Middle frontal gyrus (tissue), 1 donor: ENCODE data around the gene METTL23.
A peak's percentile ranks its signal among the peaks of the same experiment; 100 is the strongest.
"Not testable (repeated sequence)": the region's sequence is repeated elsewhere in the genome, so short reads cannot be mapped to it uniquely, and the experiment has no call there.

Source experiments
- DNase-seq: peaks from one replicate; pipeline ENCODE4 v3.0.0-alpha.2; 2015; ENCODE audit warnings: low spot score; ENCODE audit errors: extremely low spot score

Gene METTL23

DNA sequence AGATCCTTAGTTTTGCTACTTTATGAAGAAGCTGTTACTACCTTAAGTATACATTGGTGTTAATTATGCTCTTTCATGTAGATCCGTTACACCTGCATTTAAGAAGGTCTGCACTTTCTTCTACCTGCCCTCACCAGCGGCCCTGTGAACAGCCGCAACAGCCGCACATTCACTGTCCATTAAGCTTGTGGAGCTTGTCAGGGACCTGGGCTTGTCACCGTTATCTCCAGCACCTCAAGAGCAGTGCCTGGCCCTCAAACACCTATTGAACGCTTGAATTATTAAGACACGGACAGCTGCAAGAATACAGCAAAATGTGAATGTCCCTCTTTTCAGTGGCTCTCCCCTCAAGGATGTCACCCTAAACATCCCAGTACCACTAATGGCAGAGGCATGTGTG, 12.9 kb upstream of the METTL23 start:
- no peak for DNase-seq

DNA sequence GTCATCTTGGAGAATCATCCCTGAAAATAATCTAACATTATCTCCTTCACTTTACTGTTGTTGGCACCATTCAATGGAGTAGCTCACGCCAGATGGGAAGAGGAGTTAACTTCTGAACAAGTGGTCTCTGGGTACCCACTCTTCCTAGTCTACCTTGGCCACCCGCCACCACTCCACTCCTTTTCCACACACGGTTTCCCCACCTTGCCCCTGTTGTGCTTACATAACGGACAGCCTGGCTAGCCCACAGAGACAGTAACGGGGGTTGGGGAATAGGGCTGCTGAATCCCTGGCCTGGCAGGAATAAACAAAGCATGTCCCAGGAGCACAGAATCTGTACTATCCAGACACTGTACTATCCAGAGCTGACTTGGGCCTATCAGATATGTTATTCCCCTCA, 12.3 kb upstream of the METTL23 start:
- no peak for DNase-seq

DNA sequence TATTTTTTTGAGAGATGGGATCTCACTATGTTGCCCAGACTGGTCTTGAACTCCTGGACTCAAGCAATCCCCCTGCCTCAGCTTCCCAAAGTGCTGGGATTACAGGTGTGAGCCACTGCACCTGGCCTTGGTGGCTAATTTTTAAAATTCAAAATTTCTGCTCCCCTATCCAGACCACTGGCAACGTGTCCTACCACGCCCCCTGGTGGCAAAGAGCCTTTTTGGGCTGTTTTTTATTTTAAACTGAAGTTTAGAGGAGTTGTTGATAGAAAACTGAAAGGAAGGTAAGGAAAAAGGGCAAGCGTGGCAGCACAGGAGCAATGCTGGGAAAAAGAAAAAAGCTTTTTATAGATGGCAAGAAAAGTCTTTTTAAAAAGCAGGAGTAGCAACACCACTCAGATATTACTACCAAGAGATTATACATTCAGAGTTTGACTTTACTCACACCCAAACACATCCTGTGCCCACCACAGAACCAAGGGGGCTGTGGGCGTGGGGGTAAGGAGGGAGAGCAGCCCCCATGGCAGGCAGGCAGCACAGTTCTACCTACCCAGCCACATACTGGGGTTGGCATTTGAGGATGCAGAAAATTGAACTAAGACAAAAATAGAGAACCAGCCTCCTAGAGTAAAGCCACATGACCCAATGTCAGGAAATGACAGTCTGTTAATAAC, 11.7 kb upstream of the METTL23 start:
- peak; percentile 62 for DNase-seq

DNA sequence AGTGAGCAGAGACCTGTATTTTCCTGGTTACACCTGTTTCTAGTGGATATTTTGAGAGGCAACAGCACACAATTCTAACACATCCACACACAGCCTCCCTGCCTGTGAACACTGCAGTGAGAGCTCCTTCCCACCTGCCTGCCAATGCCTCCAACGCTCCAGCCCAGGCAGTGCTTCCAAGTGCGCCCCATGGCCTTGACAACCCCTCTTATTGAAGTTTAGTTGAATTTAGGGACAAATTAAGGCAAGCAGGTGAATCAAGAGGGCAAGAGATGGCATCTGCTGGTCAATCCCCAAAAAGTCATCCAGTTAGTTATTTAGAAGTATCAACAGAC, 11.2 kb upstream of the METTL23 start:
- no peak for DNase-seq

DNA sequence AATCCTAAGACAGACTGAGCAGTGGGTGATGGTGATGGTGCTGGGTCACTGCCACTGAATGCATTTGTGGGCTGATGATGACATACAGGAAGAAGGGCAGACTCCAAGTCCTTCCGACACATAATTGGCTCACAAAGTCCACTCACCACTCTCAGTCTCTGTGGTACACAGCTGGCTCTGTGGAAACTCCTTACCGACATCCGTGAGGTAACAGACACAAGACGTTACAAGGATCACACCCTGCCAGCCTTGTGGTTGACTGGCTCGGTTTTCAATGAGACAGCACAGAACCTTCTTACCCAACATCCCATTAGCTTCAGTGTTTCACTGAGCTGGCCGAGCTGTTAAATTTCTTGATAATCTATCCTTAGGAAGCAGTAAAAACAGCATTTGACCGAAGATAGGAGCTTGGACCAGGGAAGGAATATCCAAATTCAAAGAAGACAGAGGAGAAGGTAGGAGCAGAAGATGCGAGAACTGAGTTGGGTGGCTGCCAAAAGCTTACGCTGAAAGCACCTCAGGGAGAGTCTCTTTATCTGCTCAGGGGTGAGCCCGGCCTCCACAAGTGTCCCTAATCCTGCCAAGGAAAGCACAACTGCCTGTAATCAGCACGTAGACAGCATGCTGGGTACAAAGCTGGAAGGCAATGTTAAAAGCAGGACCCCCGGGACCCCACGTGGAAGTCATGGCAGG, 10.3 kb upstream of the METTL23 start:
- DNase-seq: no peak

DNA sequence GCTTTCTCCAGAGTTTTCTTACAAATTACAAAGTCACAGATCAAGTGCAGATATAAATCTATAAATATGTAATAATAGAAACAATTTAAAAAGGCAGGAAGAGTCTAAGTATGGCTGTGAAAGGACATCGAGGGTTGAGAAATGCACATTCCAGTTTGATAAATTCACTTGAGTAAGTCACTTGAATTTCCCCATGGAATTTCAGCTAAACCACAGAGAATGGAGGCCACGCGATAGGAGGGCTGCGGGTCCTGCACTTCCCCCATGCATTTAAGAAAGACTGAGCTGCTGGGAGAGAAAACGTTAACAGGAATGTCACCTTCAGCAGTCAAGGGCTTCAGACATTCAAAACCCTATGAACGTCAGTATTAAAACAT, 9.8 kb upstream of the METTL23 start:
- no peak for DNase-seq

DNA sequence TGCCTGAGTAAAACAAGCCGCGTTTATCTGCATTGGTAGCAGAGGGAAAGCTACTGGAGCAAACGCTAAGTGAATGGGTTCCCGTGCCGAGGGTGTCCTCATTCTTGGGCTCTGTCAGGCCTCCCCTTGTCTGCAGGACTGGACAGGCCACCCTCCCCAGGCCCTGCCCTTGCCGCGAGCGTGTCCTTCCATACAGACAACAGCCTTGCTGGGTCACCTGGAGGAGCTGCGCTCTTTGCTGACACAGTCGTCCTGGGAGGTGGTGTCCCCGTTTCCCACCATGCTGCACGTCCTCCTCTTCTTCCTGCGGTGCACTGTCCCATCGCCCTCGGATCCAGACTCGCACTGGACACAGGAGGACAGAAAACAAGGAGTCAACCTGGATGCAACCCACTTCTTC, 8.1 kb upstream of the METTL23 start:
- no peak for DNase-seq

DNA sequence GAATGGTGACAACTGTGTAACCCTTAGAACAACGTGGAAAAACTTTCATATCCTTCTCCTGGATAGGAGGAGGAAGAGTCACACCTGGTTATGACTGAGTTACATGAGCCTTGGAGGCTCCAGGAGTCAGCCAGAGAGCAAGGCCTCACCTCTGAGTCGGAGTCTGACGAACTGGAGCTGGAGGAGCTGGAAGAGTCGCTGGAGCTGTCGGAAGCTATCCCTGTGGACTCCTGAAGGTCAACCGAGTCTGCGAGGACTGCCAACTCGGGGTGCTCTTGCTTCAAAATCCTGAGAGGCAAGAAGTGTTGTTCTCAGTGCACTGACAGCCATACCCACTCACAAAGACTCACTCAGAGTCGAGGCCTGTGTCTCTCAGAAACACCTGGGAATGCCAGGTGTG, 6.4 kb upstream of the METTL23 start:
- DNase-seq: no peak

DNA sequence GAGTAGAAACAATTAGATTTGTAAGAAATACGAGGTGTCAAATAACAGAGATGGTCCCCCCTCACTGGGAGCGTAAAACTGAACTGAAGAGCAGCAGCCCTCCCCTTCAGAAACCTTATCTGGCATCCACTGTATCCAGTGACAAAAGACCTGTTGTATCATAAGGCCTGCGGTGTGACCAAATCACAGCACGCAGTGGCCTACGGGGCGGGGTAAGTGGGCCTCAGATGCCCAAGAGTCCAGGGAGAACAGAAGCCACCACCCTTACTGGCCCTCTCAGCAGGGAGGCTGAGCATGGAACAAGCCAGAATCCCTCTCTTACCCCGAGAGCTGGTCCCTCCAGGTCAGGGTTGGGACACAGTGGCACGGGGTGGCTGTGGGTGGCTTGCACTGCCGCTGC, 5.7 kb upstream of the METTL23 start:
- no peak for DNase-seq

DNA sequence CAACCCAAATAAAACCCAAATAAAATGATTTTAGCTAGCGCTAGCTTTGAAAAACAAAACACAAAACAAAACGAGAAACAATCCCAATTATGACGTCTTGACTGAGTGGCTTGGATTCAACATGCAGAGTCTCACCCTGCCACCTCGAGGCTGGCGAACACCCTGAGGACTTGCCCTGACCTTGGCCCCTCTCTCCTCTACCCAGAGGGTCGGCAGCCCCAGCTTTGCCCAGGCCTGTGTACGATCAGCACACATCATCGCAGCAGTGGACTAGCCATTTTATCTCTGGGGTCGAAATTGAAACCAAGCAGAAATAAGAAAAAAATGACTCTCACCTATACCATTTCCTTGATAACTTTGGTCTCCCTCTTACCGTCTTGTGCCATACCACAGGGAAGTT, 5.2 kb upstream of the METTL23 start:
- DNase-seq: no peak

DNA sequence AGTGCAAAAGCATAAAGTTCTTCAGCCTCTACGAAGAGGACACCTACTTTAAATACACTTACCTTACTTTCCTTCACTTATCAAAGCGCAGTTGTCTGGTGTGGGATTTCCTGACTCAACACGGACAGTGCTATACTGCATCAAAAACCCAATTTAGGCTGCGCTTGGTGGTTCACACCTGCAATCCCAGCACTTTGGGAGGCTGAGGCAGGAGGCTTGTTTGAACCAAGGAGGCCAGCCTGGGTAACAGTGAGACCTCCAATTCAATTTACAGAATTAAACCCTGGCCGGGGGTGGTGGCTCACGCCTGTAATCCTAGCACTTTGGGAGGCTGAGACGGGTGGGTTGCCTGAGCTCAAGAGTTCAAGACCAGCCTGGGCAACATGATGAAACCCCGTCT, 4.4 kb upstream of the METTL23 start:
- DNase-seq: no peak

DNA sequence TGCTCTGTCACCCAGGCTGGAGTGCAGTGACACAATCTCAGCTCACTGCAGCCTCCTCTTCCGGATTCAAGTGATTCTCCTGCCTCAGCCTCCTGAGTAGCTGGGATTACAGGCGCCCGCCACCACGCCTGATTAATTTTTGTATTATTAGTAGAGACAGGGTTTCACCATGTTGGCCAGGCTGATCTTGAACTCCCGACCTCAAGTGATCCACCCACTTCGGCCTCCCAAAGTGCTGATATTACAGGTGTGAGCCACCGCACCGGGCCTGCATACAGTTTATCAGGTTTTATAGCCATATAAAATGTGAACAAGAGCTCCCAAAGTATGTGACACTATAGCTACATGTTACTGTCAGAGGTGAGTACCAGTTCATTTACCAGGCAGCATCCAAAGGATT, 3.7 kb upstream of the METTL23 start:
- DNase-seq: not testable (repeated sequence)

DNA sequence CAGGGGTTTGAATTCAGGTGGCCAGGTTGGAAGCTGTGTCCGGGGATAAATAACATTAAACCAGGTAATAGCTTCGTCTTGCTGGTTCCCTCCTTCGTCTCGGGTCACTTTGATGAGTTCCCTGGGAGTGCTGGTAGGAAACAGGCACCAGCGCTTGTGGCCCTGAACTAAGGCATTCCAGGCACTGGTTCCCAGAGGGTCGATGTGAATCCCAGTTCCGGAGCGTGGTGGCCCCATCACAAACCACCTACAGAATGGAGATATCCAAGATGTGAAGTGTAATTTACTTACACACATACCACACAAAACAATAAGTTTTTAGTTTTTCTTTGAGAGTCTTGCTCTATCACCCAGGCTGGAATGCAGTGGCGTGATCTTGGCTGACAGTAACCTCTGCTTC, 2.8 kb upstream of the METTL23 start:
- no peak for DNase-seq

DNA sequence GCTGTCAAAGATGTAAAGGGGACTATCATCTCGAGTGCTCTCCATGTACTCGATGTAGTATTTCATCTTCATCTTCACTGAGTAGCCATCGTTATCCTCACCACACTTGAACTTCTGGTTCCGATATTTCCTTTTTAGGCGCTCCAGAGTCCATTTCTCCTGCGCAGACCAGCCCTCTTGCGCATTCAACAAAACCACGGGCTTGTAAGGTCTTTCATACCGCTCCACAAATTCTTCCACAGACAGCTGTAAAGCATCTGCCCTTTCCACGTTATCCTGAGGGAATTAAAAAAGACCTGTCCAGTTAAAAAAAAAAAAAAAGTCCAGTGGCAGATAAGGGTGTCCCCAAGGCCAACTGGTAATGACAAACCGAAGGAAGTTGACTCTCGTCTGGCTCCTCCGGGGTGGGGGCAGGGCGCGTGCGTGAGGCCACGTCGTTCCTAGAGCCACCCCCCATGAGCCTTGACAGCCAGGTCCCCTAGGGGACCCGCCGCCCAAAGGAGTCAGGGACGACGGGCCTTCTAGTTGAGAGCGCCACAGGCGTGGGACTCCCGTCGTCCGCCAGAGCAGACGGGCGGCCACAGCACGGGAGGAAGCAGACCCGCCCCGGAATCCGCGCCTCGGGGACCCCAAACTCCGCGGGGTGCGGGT, 934 bp upstream of the METTL23 start:
- no peak for DNase-seq

DNA sequence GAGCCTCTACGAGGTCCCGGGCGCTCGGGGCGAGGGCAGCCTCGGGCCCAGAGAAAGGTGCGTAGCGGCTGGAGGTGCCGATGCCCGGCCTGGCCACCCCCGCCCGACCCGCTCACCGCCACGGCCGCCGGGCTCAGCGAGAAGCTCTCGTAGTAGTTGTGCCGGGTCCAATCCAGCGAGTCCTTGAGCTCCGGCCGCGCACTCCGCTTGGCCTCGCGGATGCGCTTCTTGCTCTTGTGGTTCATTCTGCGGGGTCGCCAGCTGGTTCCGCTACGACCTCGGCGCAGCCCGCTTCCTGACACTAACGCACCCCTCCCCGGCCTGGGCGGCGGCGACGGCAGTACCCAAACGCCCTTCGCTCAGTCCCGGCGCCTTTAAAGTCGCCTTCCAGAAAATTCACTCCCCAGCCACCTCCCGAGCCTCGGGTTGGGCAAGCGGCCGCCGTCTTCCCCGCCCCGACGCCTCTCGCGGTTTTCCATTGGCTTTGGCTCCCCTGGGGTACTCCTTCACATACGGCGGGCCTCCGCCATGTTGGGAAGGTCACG, 336 bp upstream of the METTL23 start, which contains the start of gene JMJD6:
Gene JMJD6 (minus strand): TSS at position 376 of the 545 bp plus-strand sequence. CDS start 131 bp downstream, at position 245.
- peak; percentile 90 for DNase-seq

DNA sequence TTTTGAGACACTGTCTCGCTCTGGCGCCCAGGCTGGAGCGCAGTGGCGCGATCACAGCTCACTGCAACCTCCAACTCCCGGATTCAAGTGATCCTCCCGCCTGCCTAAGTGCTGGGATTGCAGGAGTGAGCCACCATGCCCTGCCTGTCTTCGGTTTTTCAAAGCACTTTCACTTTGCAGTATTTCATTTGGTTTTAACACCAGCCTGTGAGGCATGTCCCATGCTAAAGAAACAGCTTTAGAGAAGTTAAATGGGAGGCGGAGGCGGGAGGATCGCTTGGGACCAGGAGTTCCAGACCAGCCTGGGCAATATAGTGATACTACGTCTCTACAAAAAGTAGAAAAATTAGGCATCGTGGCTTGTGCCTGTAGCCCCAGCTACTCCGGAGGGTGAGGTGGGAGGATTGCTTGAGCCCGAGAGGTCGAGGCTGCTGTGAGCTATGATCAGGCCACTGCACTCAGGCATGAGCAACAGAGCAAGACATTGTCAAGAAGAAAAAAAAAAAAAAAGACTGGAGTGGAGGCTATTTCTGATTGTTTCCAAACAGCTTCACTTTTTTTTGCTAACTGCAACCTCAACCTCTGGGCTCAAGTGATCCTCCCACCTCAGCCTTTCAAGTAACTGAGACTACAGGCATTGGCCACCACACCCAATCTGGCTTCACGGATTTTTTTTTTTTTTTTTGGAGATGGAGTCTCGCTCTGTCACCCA, 1.3 kb downstream of the METTL23 start:
- no peak for DNase-seq

DNA sequence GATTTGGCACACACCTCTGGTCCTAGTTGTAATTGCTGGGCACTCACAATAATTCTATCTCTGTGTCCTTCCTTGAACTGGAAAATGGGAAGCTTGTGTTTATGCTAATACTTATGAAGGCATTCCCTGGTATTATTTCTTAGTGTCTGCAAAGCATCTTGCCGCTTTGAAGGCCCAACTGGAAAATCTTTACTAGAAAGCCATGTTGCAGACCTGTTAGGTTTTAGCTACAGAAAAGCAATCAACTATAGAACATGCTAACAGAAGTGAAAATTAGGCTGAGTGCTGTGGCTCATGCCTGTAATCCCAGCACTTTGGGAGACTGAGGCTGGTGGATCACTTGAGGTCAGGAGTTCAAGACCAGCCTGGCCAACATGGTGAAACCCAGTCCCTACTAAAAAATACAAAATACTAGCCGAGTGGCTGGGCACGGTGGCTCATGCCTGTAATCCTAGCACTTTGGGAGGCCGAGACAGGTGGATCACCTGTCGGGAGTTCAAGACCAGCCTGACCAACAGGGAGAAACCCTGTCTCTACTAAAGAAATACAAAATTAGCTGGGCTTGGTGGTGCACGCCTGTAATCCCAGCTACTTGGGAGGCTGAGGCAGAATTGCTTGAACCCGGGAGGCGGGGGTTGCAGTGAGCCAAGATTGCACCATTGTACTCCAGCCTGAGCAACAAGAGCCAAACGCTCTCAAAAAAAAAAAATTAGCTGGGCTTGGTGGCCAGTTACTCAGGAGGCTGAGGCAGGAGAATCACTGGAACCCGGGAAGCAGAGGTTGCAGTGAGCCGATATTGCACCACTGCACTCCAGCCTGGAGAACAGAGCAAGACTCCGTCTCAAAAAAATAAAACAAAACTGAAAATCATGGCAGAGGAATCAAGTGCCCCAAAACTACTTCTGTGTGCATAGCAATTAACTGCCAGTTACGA, 5.4 kb downstream of the METTL23 start:
- DNase-seq: not testable (repeated sequence)

DNA sequence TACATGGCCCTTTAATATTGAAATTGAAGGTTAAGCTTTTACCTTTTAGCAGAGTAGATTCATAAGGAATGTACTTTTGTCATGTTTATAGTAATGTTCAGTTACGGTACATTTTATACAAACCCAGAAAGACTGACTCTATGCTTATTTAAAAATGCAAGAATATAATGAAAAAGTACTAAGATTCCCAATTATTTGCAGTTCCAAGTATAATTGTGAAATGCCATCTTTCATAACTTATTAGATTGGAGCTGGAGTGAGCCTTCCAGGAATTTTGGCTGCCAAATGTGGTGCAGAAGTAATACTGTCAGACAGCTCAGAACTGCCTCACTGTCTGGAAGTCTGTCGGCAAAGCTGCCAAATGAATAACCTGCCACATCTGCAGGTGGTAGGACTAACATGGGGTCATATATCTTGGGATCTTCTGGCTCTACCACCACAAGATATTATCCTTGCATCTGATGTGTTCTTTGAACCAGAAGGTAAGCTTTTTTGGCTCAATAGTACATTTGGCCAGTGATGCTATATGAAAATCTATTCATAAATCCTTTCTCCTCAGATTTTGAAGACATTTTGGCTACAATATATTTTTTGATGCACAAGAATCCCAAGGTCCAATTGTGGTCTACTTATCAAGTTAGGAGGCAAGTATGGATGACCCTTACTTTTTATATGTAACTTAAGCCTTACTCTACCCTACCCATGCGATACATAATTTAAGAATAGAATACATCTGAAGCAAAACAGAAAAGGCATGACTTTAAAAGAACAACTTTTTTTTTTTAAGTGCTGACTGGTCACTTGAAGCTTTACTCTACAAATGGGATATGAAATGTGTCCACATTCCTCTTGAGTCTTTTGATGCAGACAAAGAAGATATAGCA, 6.3 kb downstream of the METTL23 start:
- DNase-seq: no peak

DNA sequence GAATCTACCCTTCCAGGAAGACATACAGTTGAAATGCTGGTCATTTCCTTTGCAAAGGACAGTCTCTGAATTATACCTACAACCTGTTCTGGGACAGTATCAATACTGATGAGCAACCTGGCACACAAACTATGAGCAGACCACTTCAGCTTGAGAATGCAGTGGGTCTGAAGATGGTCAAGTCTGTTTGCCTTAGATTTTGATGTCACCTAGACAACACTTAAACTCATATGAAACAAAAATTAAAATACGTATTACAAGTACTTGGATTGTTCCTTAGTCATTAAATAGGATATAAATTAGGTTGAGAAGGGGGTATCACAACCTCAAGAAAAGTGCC, 6.9 kb downstream of the METTL23 start:
- no peak for DNase-seq
